Stimulated activated CD8-positive, alpha-beta memory T cell treated with anti-CD3 and anti-CD28 coated beads, Interleukin-7, amount 100 ng/mL, for 4 hours (primary cell): ENCODE measurements around the gene MYORG.
"Not testable (repeated sequence)": the region's sequence is repeated elsewhere in the genome, so short reads cannot be mapped to it uniquely, and the experiment has no call there.

Source experiments
- DNase-seq, 2 donors: peaks; one replicate each; pipeline ENCODE4 v3.0.0-alpha.2; 2020; ENCODE audit warnings: low read depth in 2 of 2

Gene MYORG

GRCh38 chr9:34369636-34370035, 7.1 kb downstream of the MYORG start:
- DNase-seq, result no peak

- DNase-seq, result not testable (repeated sequence)
Observed at GRCh38 chr9:34368796-34369195, 7.9 kb downstream of the MYORG start.

- not testable (repeated sequence) for DNase-seq
Observed at GRCh38 chr9:34367751-34368410, 8.8 kb downstream of the MYORG start.

- DNase-seq, result no peak
Observed at GRCh38 chr9:34366365-34366764, 10.3 kb downstream of the MYORG start.

GRCh38 chr9:34365282-34365681, 11.4 kb downstream of the MYORG start:
- no peak for DNase-seq

DNA sequence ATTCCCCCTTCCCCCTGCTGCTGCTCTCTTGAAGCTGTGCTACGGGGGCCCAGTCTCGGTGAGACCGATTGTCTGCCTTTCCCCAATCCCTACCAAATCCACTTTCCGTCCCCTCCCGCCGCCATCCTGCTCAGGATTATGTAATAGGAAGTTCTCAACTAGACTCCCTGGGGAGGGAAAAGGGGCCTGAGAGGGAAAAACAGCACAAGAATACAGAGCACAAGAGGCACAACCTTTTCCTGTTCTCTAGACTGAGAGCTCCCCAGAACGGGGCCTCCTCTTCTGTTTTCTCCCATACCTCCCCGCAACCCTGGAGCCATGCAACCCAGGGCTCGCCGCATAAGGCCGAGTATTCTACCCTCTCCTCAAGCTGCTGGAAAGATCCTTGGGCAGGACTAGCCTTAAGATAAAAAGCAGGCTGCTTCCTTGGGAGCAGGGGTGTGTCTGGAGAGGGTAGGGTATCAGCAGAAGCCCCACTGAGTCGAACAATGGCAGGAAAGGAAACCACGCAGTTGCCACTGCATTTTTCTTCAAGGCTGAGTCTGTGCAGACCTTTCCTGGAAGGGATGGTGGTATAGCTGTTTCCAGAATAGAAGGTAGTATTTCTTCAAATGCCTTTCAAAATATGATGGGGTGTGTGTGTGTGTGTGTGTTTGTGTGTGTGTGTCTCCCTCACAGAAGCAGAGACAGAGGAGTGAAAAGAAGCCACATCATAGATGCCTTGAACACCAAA, 12.9 kb downstream of the MYORG start:
- no peak for DNase-seq

DNA sequence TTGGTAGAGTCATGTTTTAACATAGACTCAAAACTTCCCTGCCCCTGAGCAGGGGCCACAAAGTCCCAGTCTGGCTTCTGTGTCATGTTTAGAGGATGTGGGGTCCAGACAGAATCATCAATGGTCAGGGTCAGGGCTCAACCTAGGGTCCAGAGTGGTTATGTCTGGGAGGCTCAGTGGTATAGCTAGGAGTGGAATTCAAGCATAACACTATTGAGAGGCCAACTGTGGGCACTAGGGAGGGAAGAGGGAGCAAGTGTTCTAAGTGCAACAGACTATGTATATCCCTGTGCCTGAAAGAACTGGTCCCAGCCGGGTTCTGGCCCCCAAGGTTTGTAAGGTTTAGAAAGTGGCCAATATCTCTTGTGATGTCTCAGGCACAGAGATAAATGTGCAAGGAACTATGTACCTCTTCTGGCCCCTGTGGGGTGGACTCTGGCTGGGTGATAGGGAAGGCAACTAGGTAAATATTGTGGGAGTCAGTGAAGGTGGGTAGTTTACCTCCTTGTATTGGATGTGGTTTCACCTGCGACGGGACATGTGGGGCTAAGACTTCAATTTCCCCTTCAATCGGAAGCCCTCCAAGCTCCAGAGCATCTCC, 14.0 kb downstream of the MYORG start:
- DNase-seq, result no peak

GRCh38 chr9:34352957-34353356, 23.7 kb downstream of the MYORG start:
- not testable (repeated sequence) for DNase-seq

DNA sequence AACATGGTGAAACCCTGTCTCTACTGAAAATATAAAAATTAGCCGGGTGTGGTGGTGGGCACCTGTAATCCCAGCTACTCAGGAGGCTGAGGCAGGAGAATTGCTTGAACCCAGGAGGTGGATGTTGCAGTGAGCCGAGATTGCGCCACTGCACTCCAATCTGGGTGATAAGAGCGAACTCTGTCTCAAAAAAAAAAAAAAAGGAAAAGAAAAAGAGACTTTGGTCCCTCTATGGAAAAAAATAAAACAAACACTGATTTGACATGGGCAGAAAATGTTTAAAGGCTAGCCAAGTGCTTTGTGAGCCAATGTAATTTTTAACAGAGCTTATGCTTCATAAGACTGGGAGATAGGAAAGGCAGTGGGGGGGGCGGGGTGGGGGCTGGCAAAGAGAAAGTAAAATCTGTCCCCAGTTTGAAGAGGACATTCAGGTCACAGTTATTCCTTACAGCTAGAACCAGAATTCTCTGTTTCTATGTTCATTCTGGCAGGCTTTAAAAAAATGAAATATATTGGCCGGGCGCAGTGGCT, 24.5 kb downstream of the MYORG start:
- not testable (repeated sequence) for DNase-seq

DNA sequence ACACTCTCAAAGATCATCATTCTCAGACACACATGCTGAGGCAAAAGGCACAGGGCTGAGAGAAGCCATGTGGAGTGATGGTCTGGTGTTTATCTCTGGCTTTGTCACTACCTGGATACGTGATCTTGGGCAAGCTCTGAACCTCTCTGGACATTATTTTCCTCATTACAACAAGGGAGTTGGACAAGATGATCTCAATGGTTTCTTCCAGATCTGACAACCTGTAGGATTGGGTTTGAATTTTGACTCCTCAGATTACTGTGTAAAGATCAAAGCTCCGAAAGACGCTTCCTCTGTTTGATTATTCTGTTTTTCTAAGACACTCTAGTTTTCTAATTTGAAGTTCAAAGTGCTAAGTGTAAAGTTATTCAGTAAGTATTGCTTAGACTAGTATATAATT, 27.4 kb downstream of the MYORG start:
- DNase-seq, result no peak

GRCh38 chr9:34347800-34348158, 28.9 kb downstream of the MYORG start:
- DNase-seq, result no peak

GRCh38 chr9:34346873-34347799, 29.6 kb downstream of the MYORG start:
- DNase-seq, result no peak

- no peak for DNase-seq
Observed at GRCh38 chr9:34343605-34344004, 33.1 kb downstream of the MYORG start.

DNA sequence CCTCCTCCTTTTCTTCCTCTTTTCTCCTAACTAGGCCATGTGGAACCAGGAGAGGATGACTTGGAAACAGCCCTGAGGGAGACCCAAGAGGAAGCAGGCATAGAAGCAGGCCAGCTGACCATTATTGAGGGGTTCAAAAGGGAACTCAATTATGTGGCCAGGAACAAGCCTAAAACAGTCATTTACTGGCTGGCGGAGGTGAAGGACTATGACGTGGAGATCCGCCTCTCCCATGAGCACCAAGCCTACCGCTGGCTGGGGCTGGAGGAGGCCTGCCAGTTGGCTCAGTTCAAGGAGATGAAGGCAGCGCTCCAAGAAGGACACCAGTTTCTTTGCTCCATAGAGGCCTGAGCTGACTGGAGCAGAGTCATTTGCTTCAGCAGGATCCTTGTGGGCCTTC, 33.6 kb downstream of the MYORG start:
- no peak for DNase-seq

GRCh38 chr9:34341659-34342295, 34.9 kb downstream of the MYORG start:
- DNase-seq, result no peak

GRCh38 chr9:34338665-34339385, 37.9 kb downstream of the MYORG start:
- DNase-seq, result no peak

DNA sequence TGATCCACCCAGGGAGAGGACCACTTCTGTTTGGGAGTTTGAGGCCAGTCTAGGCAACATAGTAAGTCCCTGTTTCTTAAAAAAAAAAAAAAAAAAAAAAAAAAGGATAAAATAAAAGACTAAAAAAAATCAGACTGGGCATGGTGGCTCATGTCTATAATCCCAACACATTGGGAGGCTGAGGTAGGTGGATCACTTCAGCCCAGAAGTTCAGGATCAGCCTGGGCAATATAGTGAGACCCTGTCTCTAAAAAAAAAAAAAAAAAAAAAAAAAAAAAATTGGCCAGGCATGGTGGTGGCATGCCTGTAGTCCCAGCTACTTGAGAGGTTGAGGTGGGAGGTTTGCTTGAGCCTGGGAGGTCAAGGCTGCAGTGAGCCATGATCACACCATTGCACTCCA, 38.6 kb downstream of the MYORG start:
- not testable (repeated sequence) for DNase-seq

- DNase-seq, result no peak
Observed at GRCh38 chr9:34337403-34337802, 39.3 kb downstream of the MYORG start.

- DNase-seq, result no peak
Observed at GRCh38 chr9:34335376-34335775, 41.3 kb downstream of the MYORG start.

DNA sequence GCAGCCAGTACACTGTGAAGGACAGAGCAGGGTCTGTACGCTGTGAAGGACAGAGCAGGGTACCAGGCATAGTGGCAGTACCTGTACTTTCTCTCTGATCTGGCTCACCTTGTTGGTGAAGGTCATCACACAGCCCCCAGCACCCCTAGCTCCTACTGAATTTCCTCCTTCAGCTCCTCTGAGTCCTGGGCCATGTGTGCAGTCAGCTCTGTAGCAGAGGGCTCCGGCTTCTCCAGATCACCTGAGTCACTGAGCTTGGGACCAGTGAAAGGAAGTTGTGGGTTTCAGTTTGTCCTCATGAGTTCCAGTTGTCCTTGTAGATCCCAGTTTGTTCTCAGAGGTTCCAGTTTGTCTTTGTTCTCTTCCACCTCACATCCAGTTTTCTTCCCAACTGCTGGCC, 41.8 kb downstream of the MYORG start:
- DNase-seq, result no peak
